GM19043 (cell line): ENCODE measurements around the gene DCDC1.

Source experiments
- ATAC-seq: cut with Tn5 transposase; IDR thresholded peaks from one replicate; pipeline ENCODE4 v1.9.1; 2021; ENCODE audit warnings: low read depth; ENCODE audit not compliant: unreplicated experiment

Gene DCDC1

GRCh38 chr11:31236143-31236542 lies 133.4 kb downstream of the DCDC1 start:
- ATAC-seq, result no peak

DNA sequence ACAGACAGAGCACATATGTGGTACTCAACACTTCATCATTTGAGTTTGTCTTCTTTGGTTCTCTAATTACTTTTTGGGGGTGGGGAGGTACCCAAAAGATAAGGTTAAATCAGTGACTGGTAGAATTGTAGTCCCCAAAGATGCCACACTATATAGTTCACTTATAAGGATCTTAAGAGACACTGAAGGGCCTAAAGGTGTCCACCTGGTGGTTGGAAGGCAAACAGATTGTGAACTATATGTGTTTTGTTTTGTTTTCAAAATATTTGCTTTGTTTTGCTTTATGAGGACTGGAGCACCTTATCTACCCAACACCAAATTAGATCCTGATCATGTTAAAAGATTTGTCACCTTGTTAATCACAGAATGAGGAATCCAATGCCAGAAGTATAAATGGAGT lies 136.1 kb downstream of the DCDC1 start:
- no peak for ATAC-seq

DNA sequence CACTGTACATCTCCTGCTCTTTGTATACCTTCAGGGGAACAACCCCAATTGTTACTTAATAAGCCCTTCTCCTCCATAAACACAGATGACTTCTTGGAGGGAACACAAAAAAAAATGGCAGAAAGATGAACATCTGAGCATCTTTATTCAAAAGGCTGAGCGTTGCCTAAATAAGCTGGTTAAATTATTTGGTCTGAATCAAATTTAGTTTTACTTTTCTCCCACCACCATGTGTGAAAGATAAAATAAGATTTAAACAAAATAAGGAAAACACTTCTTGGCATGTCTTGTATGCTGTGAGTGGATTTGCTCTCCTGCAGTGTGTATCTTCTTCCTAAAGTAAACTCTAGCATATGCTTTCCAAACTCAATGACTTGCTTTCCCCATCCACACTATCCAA lies 137.9 kb downstream of the DCDC1 start:
- no peak for ATAC-seq

GRCh38 chr11:31218847-31219246 lies 150.7 kb downstream of the DCDC1 start:
- ATAC-seq, result no peak

DNA sequence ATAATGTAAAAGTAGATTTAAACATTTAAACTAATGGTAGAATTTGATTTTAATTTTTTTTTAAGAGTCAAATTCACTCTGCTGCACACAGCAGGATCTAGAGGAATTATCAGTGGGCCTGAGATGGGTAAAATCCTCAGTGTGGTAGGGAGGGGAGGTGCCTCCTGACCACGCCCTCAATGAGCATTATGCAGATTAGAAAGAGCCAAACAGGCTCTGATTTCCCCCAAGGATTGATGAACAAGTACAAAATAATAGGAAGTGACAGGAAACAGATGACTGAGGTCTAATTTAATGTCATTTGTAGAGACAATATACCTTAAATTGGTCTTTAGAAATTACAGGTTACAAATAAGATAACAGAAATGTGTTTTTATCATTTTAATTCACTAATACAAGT lies 155.2 kb downstream of the DCDC1 start:
- no peak for ATAC-seq

GRCh38 chr11:31199378-31199777 lies 170.2 kb downstream of the DCDC1 start:
- no peak for ATAC-seq

- no peak for ATAC-seq
Measured at GRCh38 chr11:31173926-31174680, 195.4 kb downstream of the DCDC1 start.

GRCh38 chr11:31160504-31161422 lies 208.8 kb downstream of the DCDC1 start:
- ATAC-seq, result no peak

- ATAC-seq, result no peak
Measured at GRCh38 chr11:31150841-31151240, 218.7 kb downstream of the DCDC1 start.

DNA sequence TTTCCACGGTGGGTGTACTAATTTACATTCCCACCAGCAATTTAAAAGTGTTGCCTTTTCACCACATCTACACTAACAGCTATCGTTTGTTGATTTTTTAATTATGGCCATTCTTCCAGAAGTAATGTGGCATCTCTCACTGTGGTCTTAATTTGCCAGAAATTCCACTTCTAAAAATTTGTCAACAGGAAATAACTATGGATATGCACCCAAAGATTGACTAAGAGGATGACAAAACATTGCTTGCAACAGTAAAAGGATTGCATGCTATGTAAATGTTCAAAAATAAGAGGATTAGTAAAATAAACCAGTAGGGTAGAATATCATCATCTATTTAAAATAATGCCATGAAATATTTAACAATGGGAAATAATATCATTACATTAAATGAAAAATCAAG lies 219.5 kb downstream of the DCDC1 start:
- ATAC-seq, result no peak

- ATAC-seq, result no peak
Measured at GRCh38 chr11:31141789-31142188, 227.8 kb downstream of the DCDC1 start.

GRCh38 chr11:31139479-31139878 lies 230.1 kb downstream of the DCDC1 start:
- ATAC-seq, result no peak

GRCh38 chr11:31132531-31133421 lies 236.8 kb downstream of the DCDC1 start:
- no peak for ATAC-seq

GRCh38 chr11:31131760-31132159 lies 237.8 kb downstream of the DCDC1 start:
- ATAC-seq, result no peak

GRCh38 chr11:31127290-31127689 lies 242.2 kb downstream of the DCDC1 start:
- no peak for ATAC-seq

DNA sequence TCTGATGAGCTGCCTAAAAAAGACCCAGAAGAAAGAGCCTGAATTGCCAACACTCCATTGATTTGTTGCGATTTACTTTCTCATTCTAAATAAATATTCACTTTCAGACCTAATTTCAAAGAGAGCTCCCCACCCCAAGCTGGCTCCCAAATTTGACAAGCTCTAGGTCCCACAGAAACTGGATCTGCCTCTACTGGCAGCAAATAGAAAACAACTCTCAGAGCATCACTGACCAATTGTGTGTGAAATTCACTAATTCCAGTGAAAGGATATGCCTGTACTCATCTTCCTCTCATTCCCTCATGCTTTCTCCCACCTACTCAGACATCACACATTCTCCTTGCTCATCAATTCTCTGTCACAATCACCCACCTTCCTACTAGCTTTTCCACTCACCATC lies 249.1 kb downstream of the DCDC1 start:
- no peak for ATAC-seq

- ATAC-seq, result no peak
Measured at GRCh38 chr11:31118566-31118965, 251.0 kb downstream of the DCDC1 start.

DNA sequence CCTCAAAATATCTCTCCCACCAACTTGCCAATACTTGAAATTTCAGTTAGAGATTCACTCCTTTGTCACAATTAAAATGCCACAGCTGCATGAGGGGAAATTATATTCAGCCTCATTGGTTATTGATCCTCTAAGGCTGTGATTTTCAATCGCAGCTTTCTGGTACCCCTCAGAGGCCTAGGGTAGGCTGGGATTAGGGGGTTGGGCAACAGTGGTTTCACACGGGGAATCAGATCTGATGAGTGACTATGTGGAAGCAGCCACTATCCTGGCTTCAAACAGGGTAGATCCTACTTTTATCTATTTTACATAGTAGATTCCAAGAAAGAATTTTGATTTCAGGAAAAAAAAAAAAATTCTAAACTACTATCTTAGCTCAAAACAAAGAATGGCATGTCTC lies 252.5 kb downstream of the DCDC1 start:
- ATAC-seq, result no peak

DNA sequence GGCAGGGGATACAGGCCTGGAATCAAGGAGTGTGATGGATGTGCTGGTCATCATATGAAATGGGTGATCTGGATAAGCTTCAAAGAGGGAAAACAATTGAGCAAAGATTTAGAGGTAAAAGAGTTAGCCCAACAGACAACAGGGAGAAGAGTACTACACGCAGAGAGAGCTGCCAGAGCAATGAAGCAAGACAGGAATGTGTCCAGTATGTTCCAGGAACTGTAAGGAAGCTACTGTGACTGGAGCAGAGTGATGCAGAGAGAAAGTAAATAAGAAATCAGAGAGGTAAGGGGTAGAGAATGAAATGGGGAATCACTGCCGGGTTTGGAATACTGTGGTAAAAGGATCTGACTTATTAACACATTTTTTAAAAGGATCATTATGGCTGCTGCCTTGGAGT lies 255.1 kb downstream of the DCDC1 start:
- no peak for ATAC-seq

DNA sequence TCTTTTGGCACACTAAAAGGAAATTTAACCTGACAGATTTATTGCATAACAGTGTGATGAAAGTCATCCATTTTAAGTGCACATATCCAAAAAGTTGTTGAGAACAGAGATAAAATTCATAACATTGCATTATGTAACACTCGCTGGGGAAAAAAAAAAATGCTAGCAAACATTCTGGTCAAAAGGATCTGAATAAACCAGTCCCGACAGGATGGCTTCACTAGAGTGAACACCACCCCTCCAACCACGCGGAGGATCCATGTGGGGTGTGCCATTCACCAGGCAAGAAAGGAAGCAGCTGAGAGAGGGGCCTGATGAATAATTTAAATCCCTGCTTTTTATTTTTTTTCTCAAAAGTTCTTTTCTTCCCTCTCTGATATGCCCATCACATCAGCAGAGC lies 258.7 kb downstream of the DCDC1 start:
- ATAC-seq, result no peak

DNA sequence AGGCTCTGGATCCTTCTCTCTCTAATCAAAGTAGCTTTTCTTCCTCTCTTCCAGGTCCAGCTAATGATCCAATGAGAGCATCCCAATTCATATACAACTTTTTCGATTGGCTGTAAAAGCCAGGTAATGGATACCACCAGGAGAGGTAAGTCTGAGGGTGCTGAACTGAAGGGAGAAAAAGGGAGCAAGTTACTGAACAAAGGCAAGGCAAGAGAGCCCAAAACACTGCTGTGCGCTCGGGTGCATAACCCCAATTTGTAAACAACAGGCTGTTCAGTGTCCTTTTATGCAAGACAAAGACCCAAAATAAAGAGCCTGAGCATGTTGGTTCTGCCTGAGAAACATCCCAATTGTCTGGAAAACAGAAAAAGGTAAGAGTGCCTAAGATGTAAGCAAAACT lies 260.1 kb downstream of the DCDC1 start:
- no peak for ATAC-seq
